Activated CD4-positive, alpha-beta memory T cell treated with anti-CD3 and anti-CD28 coated beads for 36 hours (primary cell): Measurements from ENCODE around the gene OR8H1. TPM values are rescaled to one million over a fixed set of nuclear protein-coding genes. Genes with fewer than 3 reads are reported as not detected.

ENCODE experiments used
- total RNA-seq, 2 experiments: library from RNA; stranded (reverse); gene quantifications; one replicate each; pipeline ENCODE4 v1.2.3, GENCODE V29; 2021

Gene OR8H1
- total RNA-seq, 2 experiments from 2014 or later, result not detected

Other genes with a start within 250 kb of the OR8H1 start
- not detected for gene OR8I2, start 198.9 kb downstream of the OR8H1 start, total RNA-seq
- gene OR8H2, start 188.6 kb downstream of the OR8H1 start, total RNA-seq, result not detected
- not detected for gene OR8H3, start 169.9 kb downstream of the OR8H1 start, total RNA-seq
- not detected for gene OR8J3, start 152.1 kb downstream of the OR8H1 start, total RNA-seq
- gene OR8K5, start 131.9 kb downstream of the OR8H1 start, total RNA-seq, result not detected
- gene OR5J2, start 115.6 kb downstream of the OR8H1 start, total RNA-seq, result not detected
- gene OR5T2, start 58.0 kb downstream of the OR8H1 start, total RNA-seq, result not detected
- gene OR5T3, start 40.0 kb downstream of the OR8H1 start, total RNA-seq, result not detected
- gene OR5T1, start 18.1 kb downstream of the OR8H1 start, total RNA-seq, result not detected
- not detected for gene OR8K3, start 22.9 kb upstream of the OR8H1 start, total RNA-seq
- not detected for gene OR8K1, start 53.8 kb upstream of the OR8H1 start, total RNA-seq
- gene OR8J1, start 62.0 kb upstream of the OR8H1 start, total RNA-seq, result not detected
- gene OR8U1, start 83.4 kb upstream of the OR8H1 start, total RNA-seq, result not detected
- not detected for gene OR5AL1, start 120.4 kb upstream of the OR8H1 start, total RNA-seq
- not detected for gene OR5M3, start 181.1 kb upstream of the OR8H1 start, total RNA-seq
- gene OR5M8, start 199.1 kb upstream of the OR8H1 start, total RNA-seq, result not detected